OCI-LY1 (cell line): Measurements from ENCODE around the gene ERBB4.
A peak's percentile ranks its signal among the peaks of the same experiment; 100 is the strongest.

Experiments used
- H2AFZ ChIP-seq: fragments of 200-600 bp; sonication (generic), shearing (Covaris generic); 2 replicates; pipeline ENCODE4 v1.6.0; 2014; ENCODE audit warnings: antibody characterized with exemption, mild to moderate bottlenecking, low read length
- H3F3A ChIP-seq: fragments of 200-600 bp; sonication (generic), shearing (Covaris generic); 2 replicates; pipeline ENCODE4 v1.6.0; 2014; ENCODE audit warnings: mild to moderate bottlenecking, antibody characterized with exemption, low read length, moderate library complexity; ENCODE audit not compliant: insufficient read depth
- H3K27ac ChIP-seq: fragments of 200-600 bp; sonication (generic); 2 replicates; pipeline ENCODE4 v1.5.1; 2014; ENCODE audit warnings: low read length, mixed run types, mild to moderate bottlenecking, low read depth; ENCODE audit not compliant: poor library complexity, severe bottlenecking
- H3K27me3 ChIP-seq: fragments of 200-600 bp; sonication (generic); 2 replicates; pipeline ENCODE4 v1.6.0; 2014; ENCODE audit warnings: antibody characterized with exemption, mild to moderate bottlenecking, low read length, moderate library complexity; ENCODE audit not compliant: insufficient read depth
- H3K36me3 ChIP-seq: fragments of 200-600 bp; sonication (generic); 2 replicates; pipeline ENCODE4 v1.6.1; 2014; ENCODE audit warnings: mild to moderate bottlenecking, antibody characterized with exemption, low read length, moderate library complexity, mixed read lengths; ENCODE audit not compliant: insufficient read depth
- H3K4me1 ChIP-seq: fragments of 200-600 bp; sonication (generic); 2 replicates; pipeline ENCODE4 v1.5.1; 2014; ENCODE audit warnings: mild to moderate bottlenecking, low read length, moderate library complexity; ENCODE audit not compliant: insufficient read depth, severe bottlenecking
- H3K4me2 ChIP-seq: fragments of 200-600 bp; sonication (generic), shearing (Covaris generic); 2 replicates; pipeline ENCODE4 v1.6.1; 2014; ENCODE audit warnings: low read length
- H3K4me3 ChIP-seq: fragments of 200-600 bp; sonication (generic); 2 replicates; pipeline ENCODE4 v1.5.1; 2014; ENCODE audit warnings: low read length, low read depth, mild to moderate bottlenecking, mixed read lengths; ENCODE audit not compliant: poor library complexity, severe bottlenecking
- H3K79me2 ChIP-seq: fragments of 200-600 bp; shearing (Covaris generic); 2 replicates; pipeline ENCODE4 v1.6.1; 2016; ENCODE audit warnings: mixed run types, low read length, mixed read lengths; ENCODE audit not compliant: insufficient read depth
- H3K9ac ChIP-seq: fragments of 200-600 bp; sonication (generic), shearing (Covaris generic); 2 replicates; pipeline ENCODE4 v1.6.1; 2014; ENCODE audit warnings: mild to moderate bottlenecking, low read length, mixed read lengths
- H3K9me2 ChIP-seq: fragments of 200-600 bp; sonication (generic), shearing (Covaris generic); 2 replicates; pipeline ENCODE4 v1.6.1; 2014; ENCODE audit warnings: low read depth, mild to moderate bottlenecking, low read length, mixed read lengths
- H3K9me3 ChIP-seq: fragments of 200-600 bp; shearing (Covaris generic); 2 replicates; pipeline ENCODE4 v1.6.1; 2014; ENCODE audit warnings: low read length, mixed read lengths
- H4K20me1 ChIP-seq: fragments of 200-600 bp; sonication (generic), shearing (Covaris generic); 2 replicates; pipeline ENCODE4 v1.6.0; 2016; ENCODE audit warnings: mild to moderate bottlenecking, low read length; ENCODE audit not compliant: insufficient read depth
- CTCF ChIP-seq: fragments of 200-600 bp; sonication (generic), shearing (Covaris generic); IDR thresholded peaks from 2 replicates; pipeline ENCODE4 v1.5.1; 2017; ENCODE audit warnings: mild to moderate bottlenecking, antibody characterized with exemption, low read length, moderate library complexity, mixed read lengths
- EZH2 ChIP-seq: fragments of 200-600 bp; sonication (generic), shearing (Covaris generic); IDR thresholded peaks from 2 replicates; pipeline ENCODE4 v1.8.0; 2017; ENCODE audit warnings: borderline replicate concordance, mixed run types, mild to moderate bottlenecking, antibody characterized with exemption, low read length, moderate library complexity, mixed read lengths

ERBB4 gene

GRCh38 chr2:212064318-212064717, 474.3 kb downstream of the ERBB4 start:
- H3K4me1 ChIP-seq = no peaks in the 10 kb centered on the region
- no peaks in the 10 kb centered on the region for H3K9me3 ChIP-seq
- H3K9me2 ChIP-seq = no peaks in the 10 kb centered on the region
- no peak overlapping the region for H3K9ac ChIP-seq
- no peak for TF ChIP-seq EZH2
- peak; percentile 13; the same call in 1 of the 2 replicates for TF ChIP-seq CTCF
- H2AFZ ChIP-seq = no peak overlapping the region
- H3K36me3 ChIP-seq = no peaks in the 10 kb centered on the region
- H3K27ac ChIP-seq = no peak overlapping the region
- H3K4me2 ChIP-seq = no peak overlapping the region
- no peaks in the 10 kb centered on the region for H3F3A ChIP-seq
- H4K20me1 ChIP-seq = no peaks in the 10 kb centered on the region
- H3K4me3 ChIP-seq = no peak overlapping the region
- H3K27me3 ChIP-seq = no peaks in the 10 kb centered on the region
- no peaks in the 10 kb centered on the region for H3K79me2 ChIP-seq

DNA sequence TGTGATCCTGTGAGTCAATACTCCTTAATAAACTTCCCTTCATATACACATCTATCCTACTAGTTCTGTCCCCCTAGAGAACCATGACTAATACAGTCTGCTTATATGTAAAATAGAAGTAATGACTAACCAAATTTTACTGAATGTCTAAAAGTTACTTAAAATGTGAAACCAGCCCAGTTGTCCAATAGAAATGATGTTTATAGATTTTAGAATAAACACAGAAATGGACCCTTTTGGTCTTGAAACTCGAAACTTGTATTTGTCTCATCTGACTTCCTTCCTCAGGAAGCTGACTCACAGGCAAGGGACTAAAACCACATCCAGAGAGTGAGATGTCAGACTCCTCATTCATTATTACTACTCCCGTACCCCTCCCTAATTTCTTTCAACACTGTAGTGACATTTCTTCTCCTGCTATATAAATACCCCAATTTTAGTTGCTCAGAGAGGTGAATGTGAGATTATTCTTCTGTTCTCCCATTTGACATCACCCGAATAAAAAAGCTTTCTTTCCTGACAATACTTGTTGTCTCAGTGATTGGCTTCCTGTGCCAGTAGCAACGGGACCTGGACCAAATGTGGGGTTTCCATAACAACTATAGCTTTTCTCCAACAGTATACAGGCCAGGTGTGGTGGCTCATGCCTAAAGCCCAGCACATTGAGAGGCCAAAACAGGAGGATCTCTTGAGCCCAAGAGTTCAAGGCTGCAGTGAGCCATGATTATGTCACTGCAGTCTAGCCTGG, 486.0 kb downstream of the ERBB4 start:
- no peak overlapping the region for H2AFZ ChIP-seq
- H3K9ac ChIP-seq = no peak overlapping the region
- H3K27ac ChIP-seq = no peak overlapping the region

DNA sequence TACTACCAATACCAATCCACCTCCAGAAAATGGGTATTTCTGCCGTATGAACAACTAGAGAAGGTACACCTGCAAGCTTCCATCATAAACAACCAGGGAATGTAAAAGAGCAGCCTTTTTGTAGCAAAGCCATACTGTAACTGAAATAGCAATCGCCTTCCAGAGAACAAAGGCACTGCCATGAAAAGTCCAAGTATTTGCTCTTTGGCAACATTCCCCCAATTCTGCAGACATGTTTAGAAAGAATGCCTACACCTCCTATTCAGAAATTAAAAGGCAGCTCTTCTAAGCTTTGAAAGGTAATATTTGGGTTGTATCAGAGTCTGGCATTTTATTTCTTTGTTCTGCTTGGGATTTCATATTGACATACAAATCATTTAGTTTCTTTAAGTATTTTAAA, 487.7 kb downstream of the ERBB4 start:
- Histone ChIP-seq H3K4me3 (no peak overlapping the region), H3K9me3 (peaks cover 3% of the 10 kb centered on the region; the same call in 1 of the 2 replicates), H3K4me2 (no peak overlapping the region), H2AFZ (0 out of 2 replicates have a peak overlapping the region, but pooled peaks have one; percentile 34), H3K9ac (no peak overlapping the region), H3K79me2 (no peaks in the 10 kb centered on the region), H3K27me3 (no peaks in the 10 kb centered on the region), H3K36me3 (no peaks in the 10 kb centered on the region), H3K4me1 (no peaks in the 10 kb centered on the region), H3K9me2 (no peaks in the 10 kb centered on the region), H3K27ac (no peak overlapping the region), H4K20me1 (no peaks in the 10 kb centered on the region), H3F3A (no peaks in the 10 kb centered on the region)
- TF ChIP-seq CTCF = no peak
- no peak for TF ChIP-seq EZH2

More for the DNA sequence above, 486.0 kb downstream of the ERBB4 start:
- H3K79me2 ChIP-seq = no peaks in the 10 kb centered on the region
- no peaks in the 10 kb centered on the region for H3K36me3 ChIP-seq
- no peak overlapping the region for H3K4me3 ChIP-seq
- H3K4me1 ChIP-seq = no peaks in the 10 kb centered on the region
- TF ChIP-seq CTCF (no peak), EZH2 (no peak)
- no peaks in the 10 kb centered on the region for H3F3A ChIP-seq
- H4K20me1 ChIP-seq = no peaks in the 10 kb centered on the region
- peaks cover 3% of the 10 kb centered on the region; the same call in 1 of the 2 replicates for H3K9me3 ChIP-seq
- H3K9me2 ChIP-seq = no peaks in the 10 kb centered on the region
- no peak overlapping the region for H3K4me2 ChIP-seq
- no peaks in the 10 kb centered on the region for H3K27me3 ChIP-seq
